H1 (cell line): Measurements from ENCODE around the gene ATG16L1. TPM values are rescaled to one million over a fixed set of nuclear protein-coding genes. Genes with fewer than 3 reads are reported as not detected.

Source experiments
- NRF1 ChIP-seq: IDR thresholded peaks from 2 replicates; pipeline ENCODE4 v1.6.1; 2011; ENCODE audit warnings: mild to moderate bottlenecking, low read depth, low read length, improper control_type of control experiment
- PHF8 ChIP-seq: fragments of 200-600 bp; sonication (generic); conservative IDR thresholded peaks from 2 replicates; pipeline ENCODE4 v1.7.1; 2012; ENCODE audit warnings: low read depth, mild to moderate bottlenecking, inconsistent platforms, low read length, moderate library complexity
- RAD21 ChIP-seq, 2 experiments: IDR thresholded peaks in 1 of 2; conservative IDR thresholded peaks in 1 of 2; 2 replicates each; pipeline ENCODE4 v1.6.1; 2011; ENCODE audit warnings: low read depth in 2 of 2, low read length in 2 of 2, improper control_type of control experiment in 1 of 2, inconsistent platforms in 1 of 2, mild to moderate bottlenecking in 1 of 2, moderate library complexity in 1 of 2
- RFX5 ChIP-seq: IDR thresholded peaks from 2 replicates; pipeline ENCODE4 v1.6.1; 2011; ENCODE audit warnings: low read depth, low read length, improper control_type of control experiment, borderline replicate concordance
- TEAD4 ChIP-seq: IDR thresholded peaks from 2 replicates; pipeline ENCODE4 v1.6.1; 2012; ENCODE audit warnings: low read depth, low read length, inconsistent platforms, mixed read lengths
- polyA plus RNA-seq, 7 experiments: library from polyadenylated mRNA; depleted of rRNA in 3 of 7; stranded (reverse) in 5 of 7; unstranded in 2 of 7; fragments of >200 nt in 5 of 7; fragments of 200-250 nt in 2 of 7; gene quantifications; 1 replicate in 5 of 7; 2 replicates in 1 of 7; 4 replicates in 1 of 7; pipeline versions ENCODE4 v1.2.1 to v1.2.3, GENCODE V29; 2011 to 2013; ENCODE audit warnings: missing spikeins in 2 of 7, mixed read lengths in 2 of 7
- total RNA-seq: library from RNA; stranded (reverse); fragmentation: NEBNext Ultra II Directional; extraction: Animal tissue kit (Norgen Biotek cat#: 25700); gene quantifications from 2 replicates; pipeline ENCODE4 v1.2.1, GENCODE V29; 2021

Gene ATG16L1
- total and polyA plus RNA-seq, 2 of the 8 experiments (the other 6 are each of a cell fraction or from before 2014, with no cell fraction given), result 18.3 to 31.0 TPM

DNA sequence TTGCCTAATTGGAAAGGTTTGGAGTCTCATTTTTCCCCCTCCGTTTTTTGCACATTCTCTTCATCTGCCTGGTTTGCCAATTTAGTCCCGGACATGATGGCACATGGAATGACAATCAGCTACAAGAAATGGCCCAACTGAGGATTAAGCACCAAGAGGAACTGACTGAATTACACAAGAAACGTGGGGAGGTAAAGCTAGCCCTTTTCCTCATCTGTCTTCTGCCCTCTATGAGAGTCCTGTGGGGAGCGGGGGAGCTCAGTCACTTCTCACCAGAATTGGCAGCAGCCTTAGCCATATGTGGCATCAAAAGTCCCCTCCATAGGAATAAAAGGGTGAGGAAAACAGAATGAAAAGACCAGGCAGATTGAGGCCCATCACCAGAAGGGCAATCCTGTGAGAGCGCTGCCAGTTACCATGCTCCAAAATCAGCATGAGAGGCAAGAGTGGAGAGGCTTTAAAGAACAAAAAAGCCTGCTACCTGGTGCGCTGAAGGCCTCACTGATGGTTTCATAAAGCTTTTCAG, 11.6 kb downstream of the ATG16L1 start (continued):
- TF ChIP-seq RFX5 (no peak), RAD21 (IDR thresholded peaks at IDR 0.05 in 1 of 2, conservative IDR thresholded peaks at IDR 0.05 in 1 of 2; ENCODE audit: low read depth in 2 of 2, low read length in 2 of 2) (no peak), PHF8 (no peak), TEAD4 (no peak), NRF1 (no peak)
